ENCODE results near the gene RIPPLY1.

- TF ChIP-seq, protein P1, sequence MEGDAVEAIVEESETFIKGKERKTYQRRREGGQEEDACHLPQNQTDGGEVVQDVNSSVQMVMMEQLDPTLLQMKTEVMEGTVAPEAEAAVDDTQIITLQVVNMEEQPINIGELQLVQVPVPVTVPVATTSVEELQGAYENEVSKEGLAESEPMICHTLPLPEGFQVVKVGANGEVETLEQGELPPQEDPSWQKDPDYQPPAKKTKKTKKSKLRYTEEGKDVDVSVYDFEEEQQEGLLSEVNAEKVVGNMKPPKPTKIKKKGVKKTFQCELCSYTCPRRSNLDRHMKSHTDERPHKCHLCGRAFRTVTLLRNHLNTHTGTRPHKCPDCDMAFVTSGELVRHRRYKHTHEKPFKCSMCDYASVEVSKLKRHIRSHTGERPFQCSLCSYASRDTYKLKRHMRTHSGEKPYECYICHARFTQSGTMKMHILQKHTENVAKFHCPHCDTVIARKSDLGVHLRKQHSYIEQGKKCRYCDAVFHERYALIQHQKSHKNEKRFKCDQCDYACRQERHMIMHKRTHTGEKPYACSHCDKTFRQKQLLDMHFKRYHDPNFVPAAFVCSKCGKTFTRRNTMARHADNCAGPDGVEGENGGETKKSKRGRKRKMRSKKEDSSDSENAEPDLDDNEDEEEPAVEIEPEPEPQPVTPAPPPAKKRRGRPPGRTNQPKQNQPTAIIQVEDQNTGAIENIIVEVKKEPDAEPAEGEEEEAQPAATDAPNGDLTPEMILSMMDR (conservative IDR thresholded peaks at IDR 0.05; ENCODE audit: low read length) = no peak
- TF ChIP-seq EZH2phosphoT487 (IDR thresholded peaks at IDR 0.05; ENCODE audit: borderline replicate concordance) = no peak
Observed at GRCh38 chrX:106936246-106936645, 33.1 kb upstream of the RIPPLY1 start.
